IMR-90 (cell line): Measurements from ENCODE around the gene NEMP1. TPM values are rescaled to one million over a fixed set of nuclear protein-coding genes. Genes with fewer than 3 reads are reported as not detected.

ENCODE experiments used
- ATAC-seq: fragments of 200-7000 bp; cut with Tn5 transposase; 2 replicates; pipeline ENCODE4 v1.9.1; 2020; ENCODE audit warnings: low read depth, mild to moderate bottlenecking, moderate library complexity
- BruUV-seq: library from RNA; stranded (reverse); fragments of 400-500 nt; replicated peaks from 2 replicates; lab custom pipeline; 2021; lab: Mats Ljungman, UMichigan
- CTCF ChIA-PET: fragments of 300-600 bp; formaldehyde crosslinking; extraction: SDS; loops from one replicate; lab custom pipeline; 2021; ENCODE audit warnings: antibody characterized with exemption; lab: Yijun Ruan, JAX
- POLR2A ChIA-PET: fragments of 300-600 bp; sonication (Branson Sonifier 250); formaldehyde crosslinking; loops from one replicate; lab custom pipeline; 2022; ENCODE audit warnings: antibody characterized with exemption; ENCODE audit not compliant: unreplicated experiment; lab: Charles Lee
- DNase-seq: peaks from one replicate; pipeline ENCODE4 v3.0.0; 2013
- H2AFZ ChIP-seq: replicated peaks from 2 replicates; pipeline ENCODE3; 2013; ENCODE audit warnings: low read length, mild to moderate bottlenecking; ENCODE audit not compliant: poor library complexity
- H2AK5ac ChIP-seq: 2 replicates; pipeline ENCODE4 v1.6.1; 2013; ENCODE audit warnings: low read depth, low read length, inconsistent platforms
- H2AK9ac ChIP-seq: replicated peaks from 2 replicates; pipeline ENCODE3; 2013; ENCODE audit warnings: mild to moderate bottlenecking, low read depth, low read length, moderate library complexity; ENCODE audit not compliant: poor library complexity
- H2BK120ac ChIP-seq: 2 replicates; pipeline ENCODE4 v1.6.1; 2013; ENCODE audit warnings: low read depth, low read length, inconsistent platforms
- H2BK15ac ChIP-seq: 3 replicates; pipeline ENCODE4 v1.6.1; 2013; ENCODE audit warnings: low read depth, low read length, inconsistent platforms
- H2BK20ac ChIP-seq: 2 replicates; pipeline ENCODE4 v1.6.1; 2013; ENCODE audit warnings: low read depth, mild to moderate bottlenecking, inconsistent platforms, low read length, moderate library complexity
- H2BK5ac ChIP-seq: 2 replicates; pipeline ENCODE4 v1.6.1; 2013; ENCODE audit warnings: mild to moderate bottlenecking, low read depth, low read length, inconsistent platforms; ENCODE audit not compliant: poor library complexity, severe bottlenecking
- H3K14ac ChIP-seq: replicated peaks from 2 replicates; pipeline ENCODE4 v1.6.1; 2013; ENCODE audit warnings: low read depth, low read length, inconsistent platforms
- H3K18ac ChIP-seq: 2 replicates; pipeline ENCODE4 v1.6.1; 2013; ENCODE audit warnings: low read depth, low read length, control low read depth
- H3K23ac ChIP-seq: 2 replicates; pipeline ENCODE4 v1.6.1; 2013; ENCODE audit warnings: low read depth, low read length, inconsistent platforms
- H3K27ac ChIP-seq: 2 replicates; pipeline ENCODE4 v1.5.1; 2013; ENCODE audit warnings: mild to moderate bottlenecking, control low read depth, low read length; ENCODE audit not compliant: insufficient read depth
- H3K27me3 ChIP-seq: 2 replicates; pipeline ENCODE4 v1.6.1; 2013; ENCODE audit warnings: low read length; ENCODE audit not compliant: control insufficient read depth, insufficient read depth
- H3K36me3 ChIP-seq: 2 replicates; pipeline ENCODE4 v1.6.1; 2013; ENCODE audit warnings: low read length, mixed read lengths; ENCODE audit not compliant: control insufficient read depth, insufficient read depth
- H3K4ac ChIP-seq: 2 replicates; pipeline ENCODE4 v1.6.1; 2013; ENCODE audit warnings: low read depth, low read length, inconsistent platforms
- H3K4me1 ChIP-seq: 2 replicates; pipeline ENCODE4 v1.6.1; 2013; ENCODE audit warnings: low read length, mixed read lengths; ENCODE audit not compliant: control insufficient read depth, insufficient read depth
- H3K4me2 ChIP-seq: 2 replicates; pipeline ENCODE4 v1.6.1; 2013; ENCODE audit warnings: low read depth, mild to moderate bottlenecking, control low read depth, low read length, moderate library complexity
- H3K4me3 ChIP-seq: 2 replicates; pipeline ENCODE4 v1.5.1; 2013; ENCODE audit warnings: low read depth, mild to moderate bottlenecking, control low read depth, low read length, moderate library complexity; ENCODE audit not compliant: insufficient read depth
- H3K56ac ChIP-seq: 2 replicates; pipeline ENCODE4 v1.6.1; 2013; ENCODE audit warnings: low read length, inconsistent platforms; ENCODE audit not compliant: insufficient read depth; ENCODE audit errors: extremely low read depth
- H3K79me1 ChIP-seq, 2 experiments: 2 replicates each; pipeline ENCODE4 v1.6.1; 2013; ENCODE audit warnings: low read length in 2 of 2, inconsistent platforms in 1 of 2, low read depth in 1 of 2
- H3K9ac ChIP-seq: 2 replicates; pipeline ENCODE4 v1.6.1; 2013; ENCODE audit warnings: low read depth, low read length, control low read depth
- H3K9me1 ChIP-seq: 2 replicates; pipeline ENCODE4 v1.6.1; 2013; ENCODE audit warnings: low read length, inconsistent platforms; ENCODE audit not compliant: insufficient read depth
- H3K9me3 ChIP-seq: 2 replicates; pipeline ENCODE4 v1.6.1; 2013; ENCODE audit warnings: low read length; ENCODE audit not compliant: control insufficient read depth, insufficient read depth
- H4K20me1 ChIP-seq: 2 replicates; pipeline ENCODE4 v1.6.1; 2013; ENCODE audit warnings: low read length, inconsistent platforms; ENCODE audit not compliant: insufficient read depth
- H4K5ac ChIP-seq: 2 replicates; pipeline ENCODE4 v1.6.1; 2013; ENCODE audit warnings: mild to moderate bottlenecking, low read depth, low read length, control low read depth
- H4K8ac ChIP-seq, 2 experiments: 2 replicates each; pipeline ENCODE4 v1.6.1; 2013; ENCODE audit warnings: low read depth in 2 of 2, low read length in 2 of 2, control low read depth in 1 of 2, inconsistent platforms in 1 of 2
- H4K91ac ChIP-seq: 2 replicates; pipeline ENCODE4 v1.6.1; 2013; ENCODE audit warnings: low read depth, low read length, inconsistent platforms; ENCODE audit not compliant: insufficient read depth
- BHLHE40 ChIP-seq: fragments of 150-350 bp; IDR thresholded peaks from 2 replicates; pipeline ENCODE4 v1.6.1; 2016; ENCODE audit warnings: mild to moderate bottlenecking, low read depth, low read length
- CEBPB ChIP-seq: IDR thresholded peaks from 2 replicates; pipeline ENCODE4 v1.6.1; 2012; ENCODE audit warnings: low read depth, low read length, improper control_type of control experiment
- CHD1 ChIP-seq: IDR thresholded peaks from 2 replicates; pipeline ENCODE4 v1.6.1; 2012; ENCODE audit warnings: low read depth, low read length, improper control_type of control experiment
- ELK1 ChIP-seq: fragments of 150-350 bp; IDR thresholded peaks from 2 replicates; pipeline ENCODE4 v1.6.1; 2016; ENCODE audit warnings: low read depth, mild to moderate bottlenecking, low read length, moderate library complexity, borderline replicate concordance
- MAFK ChIP-seq: IDR thresholded peaks from 2 replicates; pipeline ENCODE4 v1.6.1; 2012; ENCODE audit warnings: low read depth, low read length, improper control_type of control experiment
- MAZ ChIP-seq: IDR thresholded peaks from 2 replicates; pipeline ENCODE4 v1.6.1; 2012; ENCODE audit warnings: low read depth, mild to moderate bottlenecking, low read length, improper control_type of control experiment, moderate library complexity, borderline replicate concordance
- MXI1 ChIP-seq: IDR thresholded peaks from 2 replicates; pipeline ENCODE4 v1.6.1; 2012; ENCODE audit warnings: low read depth, mild to moderate bottlenecking, low read length, moderate library complexity, borderline replicate concordance
- NFE2L2 ChIP-seq: fragments of 150-350 bp; IDR thresholded peaks from 2 replicates; pipeline ENCODE4 v1.6.1; 2016; ENCODE audit warnings: low read depth, mild to moderate bottlenecking, low read length
- POLR2A ChIP-seq: IDR thresholded peaks from 2 replicates; pipeline ENCODE4 v1.6.1; 2012; ENCODE audit warnings: mild to moderate bottlenecking, low read depth, low read length
- RAD21 ChIP-seq: IDR thresholded peaks from 2 replicates; pipeline ENCODE4 v1.6.1; 2012; ENCODE audit warnings: low read length, improper control_type of control experiment
- RCOR1 ChIP-seq: IDR thresholded peaks from 2 replicates; pipeline ENCODE4 v1.6.1; 2012; ENCODE audit warnings: mild to moderate bottlenecking, low read length, improper control_type of control experiment; ENCODE audit not compliant: insufficient replicate concordance
- RFX5 ChIP-seq: IDR thresholded peaks from 2 replicates; pipeline ENCODE4 v1.8.0; 2012; ENCODE audit warnings: low read depth, mild to moderate bottlenecking, low read length, moderate library complexity
- SMC3 ChIP-seq: fragments of 150-350 bp; IDR thresholded peaks from 2 replicates; pipeline ENCODE4 v1.6.1; 2016; ENCODE audit warnings: low read depth, mild to moderate bottlenecking, antibody characterized with exemption, low read length, moderate library complexity
- WGBS, 2 experiments: methylation state at CpG; one replicate each; pipeline versions ENCODE4 v1.1.5 to v1.1.7; 2013; ENCODE audit warnings: missing lambda C conversion rate in 2 of 2; ENCODE audit not compliant: insufficient read length in 1 of 2; ENCODE audit errors: extremely low coverage in 2 of 2; 5-methylcytosine and 5-hydroxymethylcytosine counted together
- dilution Hi-C: fragments of 300-500 bp; cut with HindIII; formaldehyde crosslinking; loops from one replicate; pipeline ENCODE4 v1.14.3; 2018; ENCODE audit warnings: low sequenced_read_pairs; ENCODE audit not compliant: unreplicated experiment
- in situ Hi-C: fragments of 300-500 bp; cut with MboI; formaldehyde crosslinking; loops from 3 replicates; pipeline ENCODE4 v1.14.3; 2019; ENCODE audit warnings: low sequenced_read_pairs, inconsistent platforms, mixed read lengths
- intact Hi-C: fragments of 100-400 bp; cut with micrococcal nuclease; formaldehyde crosslinking; loops from 2 replicates; pipeline ENCODE4 v1.10.0; 2022
- polyA plus RNA-seq, 3 experiments: library from polyadenylated mRNA; depleted of rRNA; stranded (reverse); fragments of >200 nt; gene quantifications; 2 replicates each; pipeline ENCODE4 v1.2.3, GENCODE V29; 2012; ENCODE audit warnings: low replicate concordance in 1 of 3
- total RNA-seq: library from RNA; depleted of rRNA; stranded (reverse); fragments of >200 nt; gene quantifications from 2 replicates; pipeline ENCODE4 v1.2.3, GENCODE V29; 2012
- TF ChIP-seq, protein P1 (sequence below): fragments of 150-350 bp; IDR thresholded peaks from 2 replicates; pipeline ENCODE4 v1.6.1; 2017; ENCODE audit warnings: mild to moderate bottlenecking, antibody characterized with exemption, low read length, low read depth
- TF ChIP-seq, protein P2 (sequence below): conservative IDR thresholded peaks from 2 replicates; pipeline ENCODE4 v1.5.1; 2012; ENCODE audit warnings: mild to moderate bottlenecking, low read depth, low read length, improper control_type of control experiment

Gene NEMP1
- total and polyA plus RNA-seq, 2 of the 4 experiments (the other 2 are of a cell fraction), result 8.9 to 10.9 TPM

- no peaks in the 10 kb centered on the region; the same call in 1 of the 2 replicates for H3K9me3 ChIP-seq
- ChIA-PET POLR2A (no interaction called here), CTCF (interaction anchor here (0.6 to 0.7 kb wide), 2 partner anchors 26 to 31 kb away, joined by 3 to 4 read pairs; no protein-coding TSS in a partner anchor)
- no peak overlapping the region for H4K8ac ChIP-seq
- peaks cover 0 to 18% of the 10 kb centered on the region in 2 experiments; a peak in 2 of 4 replicates for H3K79me1 ChIP-seq
- H4K20me1 ChIP-seq, result peaks cover 15% of the 10 kb centered on the region; the same call in 1 of the 2 replicates
- no peak overlapping the region for H3K27ac ChIP-seq
- H2BK15ac ChIP-seq, result no peak overlapping the region
- no peak overlapping the region for H3K9ac ChIP-seq
- intact Hi-C loops (no loop called here), in situ Hi-C loops (no loop called here), dilution Hi-C loops (no loop called here)
- no peak overlapping the region for H4K5ac ChIP-seq
- WGBS, 2 experiments, result 90% methylated on average over 4 of the region's 11 CpGs; no CpG with 5 or more reads in 1 of the 2 experiments
- no peak overlapping the region for H3K18ac ChIP-seq
- H3K23ac ChIP-seq, result no peak overlapping the region
- no peak for TF ChIP-seq POLR2A
- no peak for TF ChIP-seq RFX5
- no peak for TF ChIP-seq MXI1
- TF ChIP-seq RAD21, result no peak
- no peak for TF ChIP-seq NFE2L2
- TF ChIP-seq, protein P1, sequence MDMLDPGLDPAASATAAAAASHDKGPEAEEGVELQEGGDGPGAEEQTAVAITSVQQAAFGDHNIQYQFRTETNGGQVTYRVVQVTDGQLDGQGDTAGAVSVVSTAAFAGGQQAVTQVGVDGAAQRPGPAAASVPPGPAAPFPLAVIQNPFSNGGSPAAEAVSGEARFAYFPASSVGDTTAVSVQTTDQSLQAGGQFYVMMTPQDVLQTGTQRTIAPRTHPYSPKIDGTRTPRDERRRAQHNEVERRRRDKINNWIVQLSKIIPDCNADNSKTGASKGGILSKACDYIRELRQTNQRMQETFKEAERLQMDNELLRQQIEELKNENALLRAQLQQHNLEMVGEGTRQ, result no peak
- TF ChIP-seq BHLHE40, result no peak
- no peak for TF ChIP-seq CEBPB
- no peak for TF ChIP-seq SMC3
- TF ChIP-seq ELK1, result no peak
- TF ChIP-seq, protein P2, sequence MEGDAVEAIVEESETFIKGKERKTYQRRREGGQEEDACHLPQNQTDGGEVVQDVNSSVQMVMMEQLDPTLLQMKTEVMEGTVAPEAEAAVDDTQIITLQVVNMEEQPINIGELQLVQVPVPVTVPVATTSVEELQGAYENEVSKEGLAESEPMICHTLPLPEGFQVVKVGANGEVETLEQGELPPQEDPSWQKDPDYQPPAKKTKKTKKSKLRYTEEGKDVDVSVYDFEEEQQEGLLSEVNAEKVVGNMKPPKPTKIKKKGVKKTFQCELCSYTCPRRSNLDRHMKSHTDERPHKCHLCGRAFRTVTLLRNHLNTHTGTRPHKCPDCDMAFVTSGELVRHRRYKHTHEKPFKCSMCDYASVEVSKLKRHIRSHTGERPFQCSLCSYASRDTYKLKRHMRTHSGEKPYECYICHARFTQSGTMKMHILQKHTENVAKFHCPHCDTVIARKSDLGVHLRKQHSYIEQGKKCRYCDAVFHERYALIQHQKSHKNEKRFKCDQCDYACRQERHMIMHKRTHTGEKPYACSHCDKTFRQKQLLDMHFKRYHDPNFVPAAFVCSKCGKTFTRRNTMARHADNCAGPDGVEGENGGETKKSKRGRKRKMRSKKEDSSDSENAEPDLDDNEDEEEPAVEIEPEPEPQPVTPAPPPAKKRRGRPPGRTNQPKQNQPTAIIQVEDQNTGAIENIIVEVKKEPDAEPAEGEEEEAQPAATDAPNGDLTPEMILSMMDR, result no peak
- no peak for TF ChIP-seq MAZ
- TF ChIP-seq MAFK, result no peak
- TF ChIP-seq RCOR1, result no peak
- TF ChIP-seq CHD1, result no peak
- no peak overlapping the region for H3K4me3 ChIP-seq
- H3K9me1 ChIP-seq, result no peaks in the 10 kb centered on the region
- no peaks in the 10 kb centered on the region for H3K27me3 ChIP-seq
- H2BK20ac ChIP-seq, result no peak overlapping the region
- DNase-seq (no peak), ATAC-seq (no peak)
- H2AK5ac ChIP-seq, result no peak overlapping the region
- H3K4ac ChIP-seq, result no peak overlapping the region
- no peak overlapping the region for H2AK9ac ChIP-seq
- H2BK120ac ChIP-seq, result no peak overlapping the region
- no peak overlapping the region for H2BK5ac ChIP-seq
- H3K14ac ChIP-seq, result no peak overlapping the region
- H3K36me3 ChIP-seq, result peaks cover under 1% of the 10 kb centered on the region; the same call in 1 of the 2 replicates
- no peak overlapping the region for H4K91ac ChIP-seq
- H3K4me1 ChIP-seq, result peaks cover under 1% of the 10 kb centered on the region; the same call in 1 of the 2 replicates
- no TSS peak for BruUV-seq
- no peak overlapping the region for H2AFZ ChIP-seq
- no peak overlapping the region for H3K4me2 ChIP-seq
- H3K56ac ChIP-seq, result no peak overlapping the region
These were observed 47.5 kb upstream of the NEMP1 start for GRCh38 chr12:57126061-57126460.
